Parathyroid adenoma (tissue), 2 donors: ENCODE data around the gene AFF3.

Experiments
- H2AFZ ChIP-seq: fragments of 300-600 bp; sonication (generic); one replicate; pipeline ENCODE4 v1.7.0; 2017; ENCODE audit warnings: antibody characterized with exemption, mild to moderate bottlenecking
- H3K27ac ChIP-seq: fragments of 300-600 bp; sonication (generic); one replicate; pipeline ENCODE4 v1.7.0; 2017
- H3K27me3 ChIP-seq: fragments of 300-600 bp; sonication (generic); one replicate; pipeline ENCODE4 v1.7.0; 2017; ENCODE audit warnings: low read length; ENCODE audit not compliant: control insufficient read depth, insufficient read depth
- H3K36me3 ChIP-seq: fragments of 300-600 bp; sonication (generic); one replicate; pipeline ENCODE4 v1.7.0; 2017; ENCODE audit warnings: low read length; ENCODE audit not compliant: control insufficient read depth, insufficient read depth
- H3K4me1 ChIP-seq: fragments of 300-600 bp; sonication (generic); one replicate; pipeline ENCODE4 v1.7.0; 2017; ENCODE audit warnings: control low read depth
- H3K4me2 ChIP-seq: fragments of 300-600 bp; sonication (generic); one replicate; pipeline ENCODE4 v1.7.0; 2017; ENCODE audit warnings: low read length
- H3K4me3 ChIP-seq: fragments of 300-600 bp; sonication (generic); one replicate; pipeline ENCODE4 v1.7.0; 2017; ENCODE audit warnings: low read depth, low read length
- H3K79me2 ChIP-seq: fragments of 300-600 bp; sonication (generic); one replicate; pipeline ENCODE4 v1.7.0; 2017; ENCODE audit warnings: control low read depth
- H3K9ac ChIP-seq: fragments of 300-600 bp; sonication (generic); one replicate; pipeline ENCODE4 v1.7.0; 2017; ENCODE audit warnings: mild to moderate bottlenecking
- H3K9me3 ChIP-seq: fragments of 300-600 bp; sonication (generic); one replicate; pipeline ENCODE4 v1.7.0; 2017; ENCODE audit warnings: low read length; ENCODE audit not compliant: control insufficient read depth
- CTCF ChIP-seq: fragments of 300-600 bp; sonication (generic); IDR thresholded peaks from one replicate; pipeline ENCODE4 v1.7.0; 2017; ENCODE audit warnings: antibody characterized with exemption, mild to moderate bottlenecking
- donor health status: primary hyperparathyroidism.

The AFF3 gene

GRCh38 chr2:99648906-99649789 is 493.2 kb downstream of the AFF3 start:
- no peaks in the 10 kb centered on the region for H3K36me3 ChIP-seq
- no peak overlapping the region for H3K27ac ChIP-seq
- H3K9ac ChIP-seq = no peak overlapping the region

GRCh38 chr2:99648178-99648844 is 494.1 kb downstream of the AFF3 start:
- Histone ChIP-seq H3K36me3 (no peaks in the 10 kb centered on the region), H3K9ac (no peak overlapping the region), H3K9me3 (no peaks in the 10 kb centered on the region), H3K27me3 (no peaks in the 10 kb centered on the region), H2AFZ (no peak overlapping the region), H3K79me2 (no peaks in the 10 kb centered on the region), H3K4me3 (no peak overlapping the region), H3K4me1 (no peaks in the 10 kb centered on the region), H3K27ac (no peak overlapping the region), H3K4me2 (no peak overlapping the region)
- no peak for TF ChIP-seq CTCF

More at GRCh38 chr2:99648906-99649789, 493.2 kb downstream of the AFF3 start:
- Histone ChIP-seq H3K4me2 (no peak overlapping the region), H3K79me2 (no peaks in the 10 kb centered on the region), H3K9me3 (no peaks in the 10 kb centered on the region), H3K4me1 (no peaks in the 10 kb centered on the region), H3K27me3 (no peaks in the 10 kb centered on the region), H2AFZ (no peak overlapping the region), H3K4me3 (no peak overlapping the region)
- TF ChIP-seq CTCF = no peak

- Histone ChIP-seq H2AFZ (no peak overlapping the region), H3K9me3 (no peaks in the 10 kb centered on the region), H3K36me3 (no peaks in the 10 kb centered on the region), H3K4me2 (no peak overlapping the region), H3K79me2 (no peaks in the 10 kb centered on the region), H3K27me3 (no peaks in the 10 kb centered on the region), H3K9ac (no peak overlapping the region), H3K4me1 (no peaks in the 10 kb centered on the region), H3K4me3 (no peak overlapping the region), H3K27ac (no peak overlapping the region)
- no peak for TF ChIP-seq CTCF
Observed at GRCh38 chr2:99645960-99646359, 496.4 kb downstream of the AFF3 start.

GRCh38 chr2:99644419-99644787 is 498.0 kb downstream of the AFF3 start:
- H3K9ac ChIP-seq = no peak overlapping the region
- no peak overlapping the region for H2AFZ ChIP-seq
- H3K27ac ChIP-seq = no peak overlapping the region
- no peak overlapping the region for H3K4me2 ChIP-seq
- H3K27me3 ChIP-seq = no peaks in the 10 kb centered on the region
- no peak overlapping the region for H3K4me3 ChIP-seq
- H3K4me1 ChIP-seq = no peaks in the 10 kb centered on the region
- no peaks in the 10 kb centered on the region for H3K9me3 ChIP-seq
- TF ChIP-seq CTCF = no peak
- no peaks in the 10 kb centered on the region for H3K36me3 ChIP-seq
- no peaks in the 10 kb centered on the region for H3K79me2 ChIP-seq
